Activated CD4-positive, CD25-positive, alpha-beta regulatory T cell treated with anti-CD3 and anti-CD28 coated beads, Interleukin-2, amount 50 U/mL, for 72 hours (primary cell): ENCODE measurements around the gene REXO5.
"Not testable (repeated sequence)": the region's sequence is repeated elsewhere in the genome, so short reads cannot be mapped to it uniquely, and the experiment has no call there.

Experiments
- DNase-seq: peaks from one replicate; pipeline ENCODE4 v3.0.0; 2021

REXO5 gene

DNA sequence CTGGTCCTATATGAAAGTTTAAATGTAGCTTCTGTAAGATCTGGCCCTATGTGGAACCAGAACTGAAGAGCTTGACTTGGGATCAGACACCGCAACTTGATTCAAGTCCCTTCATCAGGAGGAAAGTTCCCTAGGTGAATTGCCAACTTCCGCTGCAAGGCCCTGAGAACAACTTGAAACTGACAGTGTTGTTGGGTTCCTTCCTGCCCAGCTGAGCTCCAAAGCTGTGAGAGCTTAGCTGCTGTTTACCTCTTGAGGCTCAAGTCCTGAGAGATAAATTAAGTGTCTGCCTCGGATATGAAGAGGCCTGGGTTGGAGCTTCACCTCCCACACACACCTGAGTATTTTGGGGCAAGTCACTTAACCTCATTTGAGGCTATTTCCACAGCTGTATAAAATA is 44.7 kb downstream of the REXO5 start:
- no peak for DNase-seq

DNA sequence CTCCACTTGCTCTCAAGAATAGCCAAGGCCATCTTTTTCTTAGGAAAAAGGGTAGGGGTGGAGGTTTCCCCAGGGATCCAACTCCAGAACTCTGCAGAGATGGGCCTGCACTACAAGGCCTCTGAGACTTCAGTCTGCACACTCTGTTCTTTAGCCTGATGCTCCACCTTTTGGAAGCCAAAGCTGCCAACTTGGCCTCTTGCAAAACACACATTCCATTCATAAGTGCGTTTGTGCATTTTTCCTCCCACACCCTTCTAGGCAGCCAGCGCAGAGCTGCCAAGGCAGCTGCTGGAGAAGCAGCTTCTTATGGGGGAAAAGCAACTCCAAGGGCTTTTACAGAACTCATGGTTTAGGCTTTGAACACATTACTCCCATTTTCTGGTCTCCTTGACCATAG is 45.3 kb downstream of the REXO5 start:
- no peak for DNase-seq

DNA sequence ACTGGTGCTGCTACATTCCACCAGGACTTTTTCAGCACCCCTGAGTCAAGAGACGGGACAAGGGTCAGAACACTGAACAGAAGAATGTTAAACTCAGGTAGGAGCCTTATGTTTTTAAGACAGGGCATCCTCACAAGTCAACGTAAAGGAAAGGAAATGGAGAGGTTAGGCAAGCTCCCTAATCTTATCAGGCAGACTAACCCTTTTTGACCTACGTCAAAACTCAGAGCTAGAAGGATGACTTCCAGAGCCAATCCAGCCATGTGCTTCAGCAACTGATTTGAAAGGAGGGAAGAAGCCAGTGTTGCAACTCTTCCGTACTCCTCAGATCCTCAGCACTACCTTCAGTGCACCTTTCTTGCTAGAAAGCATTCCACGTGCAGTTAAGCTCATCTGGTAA is 46.8 kb downstream of the REXO5 start:
- no peak for DNase-seq

DNA sequence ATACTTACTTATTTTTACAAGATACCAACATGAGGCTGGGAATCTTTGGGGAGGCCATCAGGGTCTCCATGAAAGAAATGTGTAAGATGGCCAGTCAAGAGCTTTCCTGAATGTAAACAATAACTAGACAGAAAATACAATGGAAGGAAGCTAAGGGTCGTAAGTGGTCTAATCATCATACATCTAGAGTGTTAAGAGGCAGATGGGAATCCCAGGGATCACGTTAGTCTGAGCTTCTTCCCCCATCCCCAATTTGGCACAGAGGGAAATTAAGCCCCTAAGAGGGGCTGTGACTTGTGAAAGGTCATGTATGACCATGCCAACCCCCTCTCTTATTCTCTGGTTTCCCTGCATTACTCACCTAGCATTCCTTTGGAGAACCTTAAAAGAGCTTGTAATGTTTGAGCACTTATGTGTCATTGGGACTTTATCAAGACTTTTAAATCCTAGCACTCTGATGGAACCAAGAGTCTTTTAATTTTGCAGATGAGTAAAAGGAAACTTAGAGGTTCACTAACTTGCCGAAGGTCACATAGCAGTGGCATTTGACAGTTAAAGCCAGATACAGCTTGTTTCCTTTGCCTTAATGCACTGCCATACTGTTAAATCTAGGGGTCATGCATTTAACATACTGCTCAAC is 47.8 kb downstream of the REXO5 start:
- no peak for DNase-seq

DNA sequence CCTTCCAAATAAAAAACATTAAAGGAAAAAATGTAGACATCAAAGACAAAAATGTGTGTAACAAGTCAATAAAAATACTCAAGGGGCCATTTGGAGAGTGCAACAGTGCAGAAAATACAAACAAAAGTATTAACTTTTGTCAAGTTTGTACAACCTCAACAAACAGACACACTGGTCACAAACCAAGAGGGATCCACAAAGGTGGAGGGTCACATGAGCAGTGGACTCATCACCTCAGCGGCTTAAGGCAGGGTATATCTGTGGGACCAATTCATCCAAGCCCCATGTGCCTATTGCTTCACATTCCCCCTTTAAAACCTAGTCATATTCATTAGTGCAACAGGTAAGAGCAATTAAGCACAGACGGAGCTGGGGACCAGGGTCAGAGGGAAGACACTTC is 48.6 kb downstream of the REXO5 start:
- no peak for DNase-seq

DNA sequence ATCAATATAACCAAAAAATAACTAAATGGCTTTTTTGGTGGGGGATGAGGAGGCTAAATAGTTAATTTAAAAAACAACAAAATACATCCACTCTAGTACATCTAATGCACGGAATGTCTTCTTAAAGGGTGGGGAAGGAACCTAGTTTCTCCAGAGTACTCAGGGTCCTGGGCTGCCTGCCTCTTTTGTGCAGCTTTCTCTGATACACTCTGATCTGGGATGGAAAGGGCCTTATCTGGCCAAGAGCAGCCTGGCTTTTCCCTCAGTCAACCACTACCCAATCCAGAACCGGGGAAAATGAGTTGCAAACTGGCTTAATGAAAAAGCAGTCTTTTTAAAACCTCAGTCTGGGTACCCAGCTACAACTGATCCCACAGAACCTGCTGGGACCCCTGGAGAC is 51.0 kb downstream of the REXO5 start:
- DNase-seq = no peak

DNA sequence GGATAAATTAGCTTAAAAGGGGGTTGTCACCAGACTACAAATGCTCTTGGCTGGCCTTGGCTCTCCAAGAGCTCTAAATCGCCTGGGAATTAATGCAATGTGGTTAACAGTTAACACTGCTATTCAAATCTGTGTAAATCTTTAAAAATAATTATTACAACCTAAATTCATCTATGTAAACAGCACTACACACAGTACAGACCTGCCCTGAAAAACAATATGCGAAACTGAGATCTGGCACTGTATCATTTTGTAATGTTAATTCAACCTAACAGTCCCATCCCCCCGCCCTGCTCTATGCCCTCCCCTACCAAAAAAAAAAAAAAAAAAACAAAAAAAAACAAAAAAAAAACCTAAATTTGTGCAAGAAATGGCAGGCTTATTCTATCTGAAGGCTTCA is 52.9 kb downstream of the REXO5 start:
- DNase-seq = no peak

DNA sequence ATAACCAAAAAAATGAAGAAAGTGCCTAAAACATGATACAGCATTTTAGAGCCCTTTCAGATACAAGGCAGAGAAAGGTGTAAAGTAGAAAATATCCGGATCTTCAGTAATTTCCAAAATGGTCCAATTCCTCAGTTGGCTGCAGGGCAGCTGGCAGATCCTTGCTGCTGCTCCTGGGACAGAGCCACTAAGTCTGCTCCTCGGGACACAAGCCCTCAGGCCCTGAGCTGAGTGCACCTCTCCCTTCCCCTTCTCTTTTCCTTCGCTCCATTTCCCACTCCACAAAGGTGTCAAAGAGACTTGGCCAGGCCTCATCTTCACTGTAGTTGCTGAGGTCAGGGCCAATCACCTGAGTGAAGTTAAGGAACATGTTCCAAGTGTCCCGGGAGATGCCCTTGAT is 53.4 kb downstream of the REXO5 start:
- DNase-seq = no peak

DNA sequence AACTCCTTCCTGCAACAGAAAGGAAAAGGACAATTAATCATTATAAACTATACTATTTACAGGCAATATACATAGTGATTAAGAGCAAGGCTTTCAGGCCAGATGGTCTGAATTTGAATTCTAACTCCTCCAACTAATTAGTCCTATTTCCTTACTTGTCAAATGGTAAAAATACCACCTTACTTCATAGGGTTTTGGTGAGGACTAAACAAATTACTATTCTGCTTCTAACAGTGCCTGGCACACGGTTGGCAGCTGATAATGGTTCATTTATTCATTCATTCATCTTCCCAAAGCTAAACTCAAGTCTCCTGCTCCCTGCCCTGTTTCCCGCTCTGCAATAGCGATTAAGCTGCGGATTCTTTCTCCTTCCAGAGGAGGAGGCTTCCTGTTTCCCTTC is 54.0 kb downstream of the REXO5 start:
- no peak for DNase-seq

DNA sequence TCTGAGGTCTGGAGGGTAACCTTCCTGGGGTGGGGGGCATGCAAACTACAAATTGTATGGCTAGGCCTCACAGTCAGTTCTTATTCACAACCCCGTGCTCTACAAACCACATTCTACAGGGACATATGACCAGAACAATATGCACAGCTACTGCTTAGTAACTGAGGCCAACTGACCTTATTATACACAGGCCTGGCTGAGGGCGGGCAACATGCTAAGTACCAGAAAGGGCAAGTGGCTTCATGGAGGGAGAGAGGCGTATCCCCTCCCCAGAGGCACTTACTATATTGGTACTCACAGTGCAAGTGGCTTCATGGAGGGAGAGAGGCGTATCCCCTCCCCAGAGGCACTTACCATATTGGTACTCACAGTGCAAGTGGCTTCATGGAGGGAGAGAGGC is 54.7 kb downstream of the REXO5 start:
- DNase-seq = not testable (repeated sequence)

DNA sequence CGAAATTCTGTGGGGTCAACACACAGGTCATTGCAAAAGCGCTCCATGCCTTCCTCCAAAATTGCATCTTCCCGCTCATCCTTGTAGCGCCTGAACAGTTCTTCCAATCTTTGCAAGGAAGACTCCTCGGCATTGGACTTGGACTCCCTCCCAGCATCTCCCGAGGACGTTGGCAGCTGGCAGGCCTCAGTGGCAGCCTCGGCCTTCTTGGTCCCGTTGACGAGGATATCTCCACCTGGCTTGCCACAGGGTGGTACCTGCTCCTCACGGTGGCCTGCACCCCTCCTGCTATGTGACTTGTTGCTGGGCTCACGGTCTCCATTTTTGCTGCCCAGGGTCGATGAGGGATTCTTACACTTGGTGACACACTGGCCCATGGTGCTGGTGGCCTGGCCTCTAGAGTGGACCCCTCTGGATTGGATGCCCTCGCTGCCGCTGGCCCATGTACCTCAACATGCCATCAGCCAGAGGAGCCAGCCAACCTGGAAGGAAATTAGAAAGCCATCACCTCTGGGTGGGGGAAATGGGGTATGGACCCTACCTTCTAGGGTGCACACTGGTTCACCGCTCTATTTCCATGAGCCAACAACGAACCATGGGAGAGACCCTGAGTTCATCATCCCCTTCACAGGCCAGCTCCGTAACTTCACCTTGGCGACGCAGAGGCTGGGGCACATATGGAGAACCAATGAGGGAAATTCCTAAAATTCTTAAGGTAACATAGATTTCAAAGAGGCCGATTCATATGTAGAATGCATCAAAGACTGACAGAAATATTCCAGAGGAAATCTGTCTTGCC is 56.0 kb downstream of the REXO5 start:
- DNase-seq = no peak

DNA sequence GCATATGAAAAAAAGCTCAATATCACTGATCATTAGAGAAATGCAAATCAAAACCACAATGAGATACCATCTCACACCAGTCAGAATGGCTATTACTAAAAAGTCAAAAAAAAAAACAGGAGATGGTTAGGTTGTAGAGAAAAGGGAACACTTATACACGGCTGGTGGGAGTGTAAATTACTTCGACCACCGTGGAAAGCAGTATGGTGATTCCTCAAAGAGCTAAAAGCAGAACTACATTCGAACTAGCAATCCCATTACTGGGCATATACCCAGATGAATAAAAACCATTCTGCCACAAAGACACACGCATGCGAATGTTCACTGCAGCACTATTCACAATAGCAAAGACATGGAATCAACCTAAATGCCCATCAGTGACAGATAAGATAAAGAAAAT is 58.0 kb downstream of the REXO5 start:
- DNase-seq = not testable (repeated sequence)

DNA sequence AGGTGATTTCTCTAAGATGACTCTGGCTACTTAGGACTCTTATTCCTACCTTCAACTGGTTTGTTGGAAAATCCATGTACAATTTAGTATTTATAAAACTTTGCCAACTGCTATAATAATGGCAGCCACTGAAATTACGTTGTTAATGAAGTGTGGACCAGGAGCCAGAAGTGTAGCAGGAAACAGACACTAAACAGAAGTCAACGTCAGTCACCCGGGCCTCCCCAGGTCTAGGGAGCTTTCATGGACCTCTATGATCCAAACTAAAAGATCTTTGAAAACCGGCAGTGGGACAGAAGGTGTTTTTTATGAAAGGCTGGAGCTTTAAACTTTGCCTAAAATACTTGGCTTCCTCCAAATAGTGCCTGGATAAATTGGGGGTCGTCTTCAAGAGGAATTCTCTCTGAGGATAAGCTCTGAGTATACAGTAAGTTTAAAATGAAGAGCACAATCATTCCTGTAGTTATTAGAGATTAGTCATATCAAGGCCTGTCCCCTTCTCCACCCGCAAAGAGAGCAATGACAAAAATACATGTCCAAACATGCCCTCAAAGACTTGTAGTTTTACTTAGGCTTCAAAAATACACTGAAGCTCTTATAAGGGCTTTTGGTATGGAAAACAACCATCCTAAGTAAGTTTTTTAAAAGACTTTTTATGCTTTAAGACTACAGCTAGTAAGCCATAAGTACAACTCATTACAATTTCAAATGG is 59.2 kb downstream of the REXO5 start:
- DNase-seq = no peak

DNA sequence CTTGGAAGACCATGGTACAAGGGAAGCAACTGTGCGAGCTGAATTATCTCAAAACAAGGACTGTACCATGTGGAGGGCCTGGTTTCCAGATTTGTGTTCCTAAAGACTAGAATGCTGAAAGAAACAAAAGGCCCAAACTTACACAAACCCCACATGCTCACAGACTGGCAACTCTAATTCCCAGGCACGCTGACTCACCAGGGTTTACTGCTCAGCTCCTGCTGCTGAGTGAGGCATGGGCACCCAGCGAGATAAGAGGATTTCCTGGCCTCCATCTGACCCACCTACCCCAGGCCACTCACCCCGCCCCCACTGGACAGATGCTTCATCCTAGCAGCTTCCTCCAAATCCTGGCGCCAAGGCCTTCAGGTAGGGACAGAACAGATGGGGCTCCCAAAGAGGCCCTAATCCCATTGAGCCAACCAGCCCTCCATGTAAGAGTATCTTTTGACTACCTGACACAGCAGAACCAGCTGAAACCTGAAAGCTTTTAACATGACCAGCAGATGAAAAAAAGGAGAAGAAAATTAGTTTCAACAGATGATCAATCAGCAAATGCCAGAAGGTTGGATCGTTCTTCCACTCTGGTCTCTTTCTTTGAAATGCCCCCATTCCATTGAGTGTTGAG is 59.9 kb downstream of the REXO5 start:
- no peak for DNase-seq

DNA sequence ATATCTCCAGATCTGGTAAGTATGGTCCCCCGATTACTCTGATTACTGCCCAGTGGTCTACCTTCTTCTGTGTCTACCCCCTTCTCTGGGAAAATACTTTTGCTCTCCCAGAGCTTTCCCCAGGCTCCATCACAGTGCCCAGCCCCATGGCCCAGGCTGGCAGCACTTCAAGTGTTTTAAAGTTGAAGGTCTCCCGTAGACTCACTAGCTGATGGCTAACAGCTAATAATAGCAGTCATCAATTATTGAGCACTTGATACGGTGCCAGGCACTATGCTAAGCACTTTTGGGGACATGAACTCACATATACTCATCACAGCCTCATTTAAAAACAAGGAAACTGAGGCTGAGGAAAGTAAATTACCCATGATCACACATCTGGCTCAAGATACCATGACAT is 60.5 kb downstream of the REXO5 start:
- no peak for DNase-seq

DNA sequence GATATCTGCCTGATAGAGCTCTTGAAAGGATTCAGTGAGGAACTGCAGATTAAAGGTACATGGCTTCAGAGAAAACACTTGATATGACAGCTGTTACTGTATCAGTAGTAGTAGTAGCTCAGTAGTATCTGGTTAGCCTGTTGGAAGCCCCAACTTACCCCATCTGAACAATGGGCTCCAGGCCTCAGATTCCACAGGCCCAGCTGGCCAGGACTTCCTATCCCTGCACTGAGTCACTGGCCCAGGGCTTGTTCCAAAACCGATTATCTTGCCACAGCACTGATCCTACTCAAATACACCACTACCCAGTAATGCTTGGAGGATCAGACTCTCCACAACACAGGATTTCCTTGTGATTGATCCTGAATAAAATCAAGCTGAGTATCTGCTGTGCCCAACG is 61.3 kb downstream of the REXO5 start:
- no peak for DNase-seq

DNA sequence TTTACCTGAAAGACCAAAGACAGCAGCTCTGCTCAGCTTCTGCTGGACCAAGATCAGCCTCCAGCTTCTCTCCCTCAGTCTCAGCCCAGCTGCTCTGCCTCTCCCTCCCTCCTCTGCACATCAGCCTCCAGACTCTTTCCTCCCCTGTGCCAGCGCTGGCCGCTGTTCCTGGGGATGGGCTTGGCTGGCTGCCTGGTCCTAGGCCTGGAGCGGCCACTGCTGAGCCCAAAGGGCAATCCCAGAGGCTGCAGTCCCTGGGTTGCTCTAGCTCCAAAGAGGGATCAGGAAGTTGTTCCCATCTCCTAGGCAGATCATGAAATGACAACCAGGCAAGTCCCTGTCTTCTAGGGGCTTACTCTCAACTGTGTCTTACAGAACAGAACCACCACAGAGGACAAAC is 62.6 kb downstream of the REXO5 start:
- no peak for DNase-seq

DNA sequence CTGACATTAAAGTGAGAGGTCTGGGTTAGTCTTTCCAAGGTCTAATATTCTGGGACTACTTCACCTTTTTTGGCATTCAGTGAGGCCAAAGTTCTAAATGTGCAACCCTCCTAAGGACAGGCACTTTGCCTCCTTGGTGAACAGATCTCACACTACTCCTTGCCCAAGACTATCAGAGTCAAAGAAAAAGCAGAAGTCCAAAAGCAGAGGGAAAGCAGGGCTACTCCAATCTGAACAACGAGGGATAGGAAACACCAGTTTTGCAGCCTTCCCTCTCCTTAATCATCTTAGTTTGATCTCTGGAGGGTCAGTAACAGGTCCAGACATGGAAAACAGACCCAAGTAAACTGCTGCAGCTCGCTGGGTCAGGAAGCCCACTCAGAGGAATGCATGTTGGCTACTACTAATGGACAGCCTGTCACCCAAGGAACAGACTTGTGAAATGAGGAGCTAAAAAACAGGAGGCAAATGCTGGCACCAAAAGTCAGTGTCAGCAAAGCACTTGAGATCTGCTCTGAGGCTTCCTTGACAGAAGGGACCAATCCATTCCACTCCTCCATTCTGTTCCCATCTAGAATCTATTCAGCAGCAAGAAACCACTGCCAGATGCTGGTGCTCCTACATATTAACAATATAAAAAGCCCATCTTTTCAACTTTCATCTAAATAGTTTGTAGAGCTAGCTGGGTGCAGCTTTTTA is 63.9 kb downstream of the REXO5 start:
- no peak for DNase-seq

DNA sequence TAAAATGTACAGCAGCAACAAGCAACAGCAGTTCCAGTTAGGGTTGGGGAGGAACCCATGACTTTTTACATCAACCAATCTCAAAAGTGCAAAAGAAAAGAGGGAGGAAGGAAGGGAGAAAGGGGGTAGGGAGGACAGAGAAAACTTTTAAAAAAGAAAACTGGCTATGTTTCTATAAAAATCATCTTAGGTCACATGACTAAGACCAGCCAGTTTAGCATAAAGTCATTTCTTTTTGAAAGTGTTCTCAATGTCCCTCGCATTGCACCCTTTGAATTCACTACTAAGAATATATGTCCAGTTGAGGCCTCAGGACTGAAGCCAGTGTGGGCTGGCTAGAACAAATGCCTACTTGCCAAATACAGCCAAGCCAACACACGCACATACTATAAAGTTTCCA is 64.9 kb downstream of the REXO5 start:
- no peak for DNase-seq

DNA sequence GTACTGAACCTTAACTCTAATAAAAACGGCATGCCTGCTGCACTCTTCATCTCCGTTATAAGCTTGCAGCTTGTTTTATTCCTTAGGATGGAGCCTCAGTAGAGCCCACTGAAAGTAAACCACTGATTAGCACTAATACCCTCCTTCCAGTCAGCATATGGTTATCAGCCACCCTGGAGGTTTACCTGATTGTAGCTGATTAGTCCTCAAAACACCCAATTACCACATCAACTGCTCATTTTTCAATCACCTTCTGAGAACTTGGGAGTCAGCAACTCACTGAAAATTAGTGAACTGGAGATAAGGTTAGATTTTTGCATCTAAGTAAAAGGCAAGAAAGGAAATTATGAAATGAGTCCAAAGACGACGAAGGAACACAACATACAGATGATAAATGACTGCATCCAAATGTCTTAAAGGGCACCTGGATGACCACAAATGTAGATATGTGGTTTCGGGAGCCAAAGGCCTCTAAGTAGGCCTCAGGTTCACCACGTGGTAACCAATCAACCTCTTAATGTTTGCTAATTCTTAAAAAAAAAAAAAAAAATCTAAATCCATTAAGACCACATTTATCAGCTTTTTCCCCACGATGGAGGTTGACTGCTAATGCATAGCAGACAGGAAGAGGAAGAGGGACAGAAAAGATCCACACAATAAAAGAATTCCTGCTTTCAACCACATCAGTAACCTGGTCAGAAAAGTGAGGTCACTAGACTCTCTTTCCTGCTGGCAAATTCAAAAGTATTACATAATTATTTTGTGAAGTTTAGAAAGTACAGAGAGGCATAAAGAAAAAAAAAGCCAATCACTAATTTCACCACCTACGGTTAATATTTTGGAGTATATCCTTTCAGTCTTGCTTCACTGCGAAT is 65.9 kb downstream of the REXO5 start:
- DNase-seq = no peak

DNA sequence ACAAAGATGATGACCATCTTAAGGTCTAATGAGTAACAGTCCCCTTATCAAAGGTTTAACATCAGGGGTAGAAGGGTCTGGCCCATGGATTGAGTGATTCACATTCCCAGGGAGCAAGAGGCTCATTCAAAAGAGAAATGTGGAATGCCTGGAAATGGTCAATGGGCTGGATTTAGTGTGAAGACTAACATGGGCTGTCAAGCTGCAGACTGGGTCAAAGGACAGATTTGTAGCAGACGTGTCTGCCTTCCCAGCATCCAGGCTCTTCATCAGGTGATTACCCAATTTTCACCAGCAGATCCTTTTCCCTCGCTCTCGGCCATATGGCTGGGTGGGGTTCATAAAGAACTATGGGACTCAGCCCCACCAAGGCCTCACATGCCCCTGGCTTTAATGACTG is 67.0 kb downstream of the REXO5 start:
- no peak for DNase-seq

DNA sequence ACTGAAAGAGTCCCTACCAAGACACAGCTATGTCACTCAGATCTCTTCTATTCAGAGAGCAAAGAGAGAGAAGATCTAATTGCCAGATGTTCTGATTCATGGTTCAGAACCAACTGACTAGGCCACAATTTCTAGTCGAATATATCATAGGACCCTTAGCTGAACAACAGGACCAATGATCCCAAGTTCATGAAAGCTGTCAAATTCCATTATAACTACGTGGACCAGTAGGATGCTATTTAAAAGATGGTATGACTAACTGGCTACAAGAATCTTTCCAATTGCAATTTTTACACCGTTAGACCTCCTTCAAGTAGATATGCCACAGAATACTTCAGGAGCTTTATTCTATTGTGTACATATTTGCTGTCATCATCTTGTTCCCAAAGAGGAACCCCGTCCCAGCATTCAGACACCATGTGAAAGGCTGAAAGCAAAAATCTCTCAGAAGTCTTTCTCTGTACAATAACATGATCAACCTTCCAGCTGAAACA is 67.8 kb downstream of the REXO5 start:
- no peak for DNase-seq
